Heart left ventricle (tissue), 13 donors: ENCODE results near the gene CERT1.

ENCODE experiments used
- CTCF ChIP-seq, 12 donors: fragments of 200-600 bp; sonication (generic) in 4 of 12; IDR thresholded peaks; one replicate each; pipeline versions ENCODE4 v1.5.0 to v1.8.0; 2018 to 2022; ENCODE audit warnings: antibody characterized with exemption in 12 of 12, mild to moderate bottlenecking in 5 of 12
- POLR2A ChIP-seq, 2 donors: fragments of 450-650 bp; IDR thresholded peaks; one replicate each; pipeline ENCODE4 v1.6.1; 2017; ENCODE audit warnings: antibody characterized with exemption in 2 of 2, mild to moderate bottlenecking in 2 of 2, moderate library complexity in 2 of 2
- donor health status: ischemic (EF 13 %, LVEDD 7.1; RV severe dilation, severe dysfunction).
- donor health status: DM: no; HTN: yes; CAD: no.
- donor health status: DM: no; HTN: no; CAD: no.
- donor health status: ischemic (EF 25% LVEDD 6.9; RV normal size, moderate dysfunction).
- donor health status: ischemic (EF 25% LVEDD 5.7; RV mildly dilated, moderate dysfunction).
- donor health status: ischemic (EF 35%, LVEDD 5.7; RV mildly dilated, moderate dysfunction).
- donor health status: nonischemic (EF 11% LVEDD 7.7; RV severe dilation, severe dysfunction).
- donor health status: DM: yes; HTN: yes; CAD: no.
- donor health status: PGD.
- donor health status: ischemic (EF 29% LVEDD 5.4; RV normal size, mild dysfunction).
- donor health status: nonischemic (EF 23%, LVEDD 6.1; RV moderate dilation, normal function).

GRCh38 chr5:75358117-75358516, 153.3 kb downstream of the CERT1 start:
- no peak for TF ChIP-seq CTCF (IDR thresholded peaks at IDR 0.05)
- TF ChIP-seq POLR2A (IDR thresholded peaks at IDR 0.05) = no peak
